ENCODE data around the gene STAT2. TPM values are rescaled to one million over a fixed set of nuclear protein-coding genes. Genes with fewer than 3 reads are reported as not detected.

STAT2 gene
- total and polyA plus RNA-seq, 12 donors = 45.3 to 197 (median 98.9) TPM

DNA sequence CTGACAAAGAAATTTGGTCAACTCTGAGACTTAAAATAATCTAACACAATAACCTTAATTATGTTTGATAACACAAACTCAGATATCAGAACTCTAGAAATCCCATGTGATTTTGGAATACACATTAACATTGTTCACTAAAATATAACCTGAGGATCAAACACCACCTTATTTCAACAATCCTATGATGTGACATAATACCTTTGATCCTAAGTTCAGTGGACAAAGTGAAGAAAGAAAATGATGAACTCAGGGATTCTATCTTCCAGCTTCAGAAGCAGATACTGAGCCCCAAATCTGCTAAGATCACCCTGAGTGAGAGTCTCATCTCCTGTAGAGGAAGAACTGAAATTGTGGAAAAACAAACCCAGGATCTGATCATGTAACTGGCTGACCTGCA is 38.4 kb upstream of the STAT2 start:
- Histone ChIP-seq H3K36me3 (replicated peaks in 1 of 2) (no peaks in the 10 kb centered on the region), H3K27ac (no peak overlapping the region), H3K4me3 (no peak overlapping the region), H3K4me1 (replicated peaks in 1 of 2) (no peaks in the 10 kb centered on the region), H3K27me3 (no peaks in the 10 kb centered on the region), H3K9me3 (replicated peaks in 1 of 3) (no peaks in the 10 kb centered on the region)
- DNase-seq = no peak
- intact Hi-C loops (cut with DNase I) = no loop called here
- no peak for TF ChIP-seq POLR2A (IDR thresholded peaks at IDR 0.05)

DNA sequence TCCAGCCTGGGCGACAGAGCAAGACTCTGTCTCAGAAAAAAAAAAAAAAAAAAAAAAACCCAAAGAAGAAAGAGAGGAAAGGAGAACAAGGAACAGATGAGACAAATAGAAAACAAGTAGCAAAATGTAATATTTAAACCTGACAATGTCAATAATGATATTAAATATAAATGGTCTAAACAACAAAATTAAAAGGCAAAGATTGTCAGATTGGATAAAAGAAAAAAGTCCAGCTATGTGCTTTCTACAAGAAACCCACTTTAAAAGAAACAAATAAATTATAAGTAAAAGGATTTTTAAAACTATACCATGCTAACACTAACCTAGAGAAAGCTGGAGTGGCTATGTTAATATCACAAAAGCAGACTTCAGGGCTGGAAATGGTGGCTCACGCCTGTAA is 32.4 kb upstream of the STAT2 start:
- Histone ChIP-seq H3K27ac (no peak overlapping the region), H3K27me3 (no peaks in the 10 kb centered on the region), H3K9me3 (replicated peaks in 1 of 3) (no peaks in the 10 kb centered on the region), H3K4me1 (replicated peaks in 1 of 2) (no peaks in the 10 kb centered on the region), H3K4me3 (no peak overlapping the region), H3K36me3 (replicated peaks in 1 of 2) (no peaks in the 10 kb centered on the region)
- TF ChIP-seq, protein P1, sequence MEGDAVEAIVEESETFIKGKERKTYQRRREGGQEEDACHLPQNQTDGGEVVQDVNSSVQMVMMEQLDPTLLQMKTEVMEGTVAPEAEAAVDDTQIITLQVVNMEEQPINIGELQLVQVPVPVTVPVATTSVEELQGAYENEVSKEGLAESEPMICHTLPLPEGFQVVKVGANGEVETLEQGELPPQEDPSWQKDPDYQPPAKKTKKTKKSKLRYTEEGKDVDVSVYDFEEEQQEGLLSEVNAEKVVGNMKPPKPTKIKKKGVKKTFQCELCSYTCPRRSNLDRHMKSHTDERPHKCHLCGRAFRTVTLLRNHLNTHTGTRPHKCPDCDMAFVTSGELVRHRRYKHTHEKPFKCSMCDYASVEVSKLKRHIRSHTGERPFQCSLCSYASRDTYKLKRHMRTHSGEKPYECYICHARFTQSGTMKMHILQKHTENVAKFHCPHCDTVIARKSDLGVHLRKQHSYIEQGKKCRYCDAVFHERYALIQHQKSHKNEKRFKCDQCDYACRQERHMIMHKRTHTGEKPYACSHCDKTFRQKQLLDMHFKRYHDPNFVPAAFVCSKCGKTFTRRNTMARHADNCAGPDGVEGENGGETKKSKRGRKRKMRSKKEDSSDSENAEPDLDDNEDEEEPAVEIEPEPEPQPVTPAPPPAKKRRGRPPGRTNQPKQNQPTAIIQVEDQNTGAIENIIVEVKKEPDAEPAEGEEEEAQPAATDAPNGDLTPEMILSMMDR (IDR thresholded peaks at IDR 0.05) = no peak
- no peak for TF ChIP-seq POLR2A (IDR thresholded peaks at IDR 0.05)
- DNase-seq = no peak
- 83 to 96% (median 86%) methylated on average over 1 to 2 of the region's 2 CpGs for WGBS, 4 donors
- intact Hi-C loops (cut with DNase I) = no loop called here

DNA sequence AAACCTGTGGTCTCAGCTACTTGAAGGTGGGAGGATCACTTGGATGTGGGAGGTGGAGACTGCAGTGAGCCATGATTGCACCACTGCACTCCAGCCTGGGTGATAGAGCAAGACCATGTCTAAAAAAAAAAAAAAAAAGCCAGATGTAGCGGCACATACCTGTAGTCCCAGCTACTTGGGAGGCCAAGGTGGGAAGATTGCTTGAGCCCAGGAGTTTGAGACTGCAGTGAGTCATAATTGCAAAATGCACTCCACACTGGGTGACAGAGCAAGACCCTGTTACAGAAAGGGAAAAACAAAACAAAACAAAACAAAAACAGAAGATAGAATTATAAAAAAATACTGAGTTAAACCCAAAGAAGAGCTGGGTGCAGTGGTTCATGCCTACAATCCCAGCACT is 31.8 kb upstream of the STAT2 start:
- no peak for TF ChIP-seq POLR2A (IDR thresholded peaks at IDR 0.05)
- TF ChIP-seq, protein P1 (IDR thresholded peaks at IDR 0.05) = no peak
- Histone ChIP-seq H3K27me3 (no peaks in the 10 kb centered on the region), H3K9me3 (replicated peaks in 1 of 3) (no peaks in the 10 kb centered on the region), H3K4me1 (replicated peaks in 1 of 2) (no peaks in the 10 kb centered on the region), H3K36me3 (replicated peaks in 1 of 2) (no peaks in the 10 kb centered on the region), H3K27ac (no peak overlapping the region), H3K4me3 (no peak overlapping the region)
- no peak for DNase-seq
- intact Hi-C loops (cut with DNase I) = no loop called here
- WGBS, 4 donors = 50 to 100% (median 98%) methylated on average over 1 of the region's 1 CpG

DNA sequence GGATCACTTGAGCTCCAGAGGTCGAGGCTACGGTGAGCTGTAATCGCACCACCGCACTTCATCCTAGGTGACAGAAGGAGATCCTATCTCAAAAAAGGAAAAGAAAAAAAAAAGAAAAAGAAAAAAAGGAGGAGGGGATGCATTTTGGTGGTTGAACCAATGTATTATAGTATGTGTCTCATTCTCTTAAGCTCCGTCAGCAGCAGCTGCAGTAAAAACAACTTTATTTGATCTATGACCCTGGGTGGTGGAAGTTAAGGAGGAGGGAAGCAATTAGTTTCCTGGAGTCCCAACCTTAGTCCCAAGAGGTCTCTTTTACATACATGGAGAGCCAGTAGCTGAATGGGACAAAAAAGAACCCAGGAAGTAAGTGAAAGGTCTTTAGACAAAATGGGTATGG is 29.5 kb upstream of the STAT2 start:
- intact Hi-C loops (cut with DNase I) = no loop called here
- TF ChIP-seq, protein P1 (IDR thresholded peaks at IDR 0.05) = no peak
- no peak for TF ChIP-seq POLR2A (IDR thresholded peaks at IDR 0.05)
- H3K4me3 ChIP-seq = no peak overlapping the region
- H3K27ac ChIP-seq = no peak overlapping the region
- WGBS, 4 donors = 59 to 75% (median 66%) methylated on average over 5 of the region's 5 CpGs
- H3K4me1 ChIP-seq (replicated peaks in 1 of 2) = no peaks in the 10 kb centered on the region
- H3K36me3 ChIP-seq (replicated peaks in 1 of 2) = no peaks in the 10 kb centered on the region
- no peaks in the 10 kb centered on the region for H3K27me3 ChIP-seq
- no peak for DNase-seq
- H3K9me3 ChIP-seq (replicated peaks in 1 of 3) = no peaks in the 10 kb centered on the region

DNA sequence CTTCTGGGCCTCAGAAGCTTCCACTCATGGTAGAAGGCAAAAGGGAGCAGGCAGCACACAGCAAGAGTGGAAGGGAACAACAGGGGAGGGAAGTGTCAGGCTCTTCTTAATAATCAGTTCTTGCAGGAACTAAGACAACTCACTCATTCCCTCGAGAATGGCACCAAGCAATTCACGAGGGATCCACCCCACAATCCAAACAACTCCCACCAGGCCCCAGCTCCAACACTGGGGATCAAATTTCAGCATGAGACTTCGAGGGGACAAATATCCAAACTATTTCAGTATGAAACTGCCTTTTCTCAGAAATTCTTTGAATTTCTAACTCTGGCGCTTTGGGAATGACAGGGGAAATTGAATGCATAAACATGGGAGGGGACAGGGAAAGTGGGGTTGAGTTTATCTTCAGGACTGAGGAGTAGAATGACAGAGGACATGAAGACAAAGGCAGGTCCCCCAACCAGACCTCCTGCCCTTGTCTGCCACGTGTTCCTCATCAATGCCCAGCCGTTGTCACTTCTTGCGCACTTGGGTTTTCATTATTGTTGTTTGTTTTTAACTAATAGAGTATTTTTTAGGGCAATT is 27.3 kb upstream of the STAT2 start:
- Histone ChIP-seq H3K4me3 (no peak overlapping the region), H3K36me3 (replicated peaks in 1 of 2) (no peaks in the 10 kb centered on the region), H3K27ac (no peak overlapping the region), H3K4me1 (replicated peaks in 1 of 2) (no peaks in the 10 kb centered on the region), H3K9me3 (replicated peaks in 1 of 3) (no peaks in the 10 kb centered on the region), H3K27me3 (no peaks in the 10 kb centered on the region)
- intact Hi-C loops (cut with DNase I) = no loop called here
- TF ChIP-seq POLR2A (IDR thresholded peaks at IDR 0.05) = no peak
- TF ChIP-seq, protein P1 (IDR thresholded peaks at IDR 0.05) = no peak
- no peak for DNase-seq
- 57 to 65% (median 63%) methylated on average over 7 of the region's 7 CpGs for WGBS, 4 donors
